Vagina (tissue), 2 donors: ENCODE data around the gene ATRN. TPM values are rescaled to one million over a fixed set of nuclear protein-coding genes. Genes with fewer than 3 reads are reported as not detected.
A peak's percentile ranks its signal among the peaks of the same experiment; 100 is the strongest.

Experiments
- DNase-seq, 2 donors: peaks; one replicate each; pipeline ENCODE4 v3.0.0-alpha.2; 2017; ENCODE audit errors: extremely low spot score in 2 of 2
- H3K27ac ChIP-seq: fragments of 200-600 bp; sonication (generic); one replicate; pipeline ENCODE4 v1.5.1; 2019
- H3K27me3 ChIP-seq: fragments of 200-600 bp; sonication (generic); one replicate; pipeline ENCODE4 v1.5.1; 2019
- H3K36me3 ChIP-seq, 2 donors: fragments of 200-600 bp; sonication (generic); one replicate each; pipeline ENCODE4 v1.5.1; 2017 to 2019
- H3K4me1 ChIP-seq: fragments of 200-600 bp; sonication (generic); one replicate; pipeline ENCODE4 v1.5.1; 2019
- H3K4me3 ChIP-seq, 2 donors: fragments of 200-600 bp; sonication (generic); 1 replicate in 1 of 2; 2 replicates in 1 of 2; pipeline ENCODE4 v1.5.1; 2016 to 2019
- H3K9me3 ChIP-seq: fragments of 200-600 bp; sonication (generic); one replicate; pipeline ENCODE4 v1.5.1; 2019
- CTCF ChIP-seq, 3 experiments: fragments of 450-650 bp in 2 of 3; fragments of 200-600 bp in 1 of 3; sonication (generic) in 1 of 3; IDR thresholded peaks; one replicate each; pipeline ENCODE4 v1.5.1; 2017 to 2019; ENCODE audit warnings: antibody characterized with exemption in 3 of 3, mild to moderate bottlenecking in 2 of 3, moderate library complexity in 2 of 3
- POLR2A ChIP-seq, 2 donors: fragments of 450-650 bp; IDR thresholded peaks; one replicate each; pipeline ENCODE4 v1.6.1; 2017; ENCODE audit warnings: antibody characterized with exemption in 2 of 2, mild to moderate bottlenecking in 2 of 2, moderate library complexity in 2 of 2
- POLR2AphosphoS5 ChIP-seq, 2 donors: sonication (generic); formaldehyde crosslinking; IDR thresholded peaks; one replicate each; pipeline ENCODE4 v1.9.0; 2017; ENCODE audit warnings: antibody characterized with exemption in 2 of 2, mild to moderate bottlenecking in 2 of 2, low read depth in 1 of 2; ENCODE audit not compliant: insufficient read depth in 1 of 2
- intact Hi-C: fragments of 100-400 bp; cut with DNase I; formaldehyde crosslinking; loops from one replicate; pipeline ENCODE4 v1.15.1; 2023
- total RNA-seq: library from RNA; depleted of rRNA; stranded (reverse); fragments of >200 nt; gene quantifications from one replicate; pipeline ENCODE4 v1.2.3, GENCODE V29; 2016

The ATRN gene
- total RNA-seq, 1 donor from 2014 or later, result 22.8 TPM

DNA sequence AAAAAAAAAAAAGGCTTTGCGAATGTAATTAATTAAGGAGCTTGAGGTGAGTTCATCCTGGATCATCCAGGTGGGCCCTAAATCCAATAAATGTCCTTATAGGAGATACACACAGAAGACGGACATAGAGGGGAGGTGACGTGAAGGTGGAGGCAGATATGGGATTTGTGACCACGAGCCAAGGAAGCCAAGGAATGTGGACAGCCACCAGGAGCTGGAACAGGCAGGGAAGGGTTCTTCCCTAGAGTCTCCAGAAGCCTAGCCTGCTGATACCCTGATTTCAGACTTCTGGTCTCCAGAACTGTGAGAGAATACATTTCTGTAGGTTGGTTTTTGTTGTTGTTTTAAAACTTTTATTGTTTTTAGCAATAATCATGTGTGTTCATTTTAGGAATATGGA is 6.7 kb upstream of the ATRN start:
- DNase-seq, result no peak
- intact Hi-C loops, result no loop called here
- H3K4me1 ChIP-seq, result no peaks in the 10 kb centered on the region
- no peaks in the 10 kb centered on the region for H3K36me3 ChIP-seq
- no peak overlapping the region for H3K27ac ChIP-seq
- no peaks in the 10 kb centered on the region for H3K9me3 ChIP-seq
- no peak overlapping the region for H3K4me3 ChIP-seq
- no peak for TF ChIP-seq CTCF (IDR thresholded peaks at IDR 0.05)
- TF ChIP-seq POLR2A (IDR thresholded peaks at IDR 0.05), result no peak
- TF ChIP-seq POLR2AphosphoS5 (IDR thresholded peaks at IDR 0.05; ENCODE audit: insufficient read depth in 1 of 2, low read depth in 1 of 2), result no peak
- H3K27me3 ChIP-seq, result no peaks in the 10 kb centered on the region

DNA sequence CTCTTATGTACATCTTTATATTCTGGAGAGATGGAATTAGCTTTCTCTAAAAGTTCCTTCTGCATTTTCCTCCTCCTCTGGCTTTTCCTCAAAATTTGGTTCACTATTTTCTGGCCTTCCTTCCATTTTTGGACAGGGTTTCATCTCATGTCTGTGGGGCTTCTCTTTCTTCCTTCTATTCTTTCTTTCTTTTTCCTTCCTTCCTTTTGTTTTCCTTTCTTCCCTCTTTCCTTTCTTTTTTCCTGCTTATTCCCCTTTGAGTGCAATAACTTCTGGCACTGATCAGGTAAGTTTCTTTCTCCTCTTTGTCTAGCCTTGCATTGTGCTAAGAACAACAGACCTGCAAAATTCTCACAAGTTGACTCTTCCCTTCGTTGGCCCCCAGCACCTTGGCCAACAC is 5.5 kb upstream of the ATRN start:
- Histone ChIP-seq H3K36me3 (no peaks in the 10 kb centered on the region), H3K9me3 (no peaks in the 10 kb centered on the region), H3K4me3 (no peak overlapping the region), H3K27ac (no peak overlapping the region), H3K27me3 (no peaks in the 10 kb centered on the region), H3K4me1 (peaks cover 2% of the 10 kb centered on the region)
- no peak for DNase-seq
- TF ChIP-seq POLR2AphosphoS5 (IDR thresholded peaks at IDR 0.05; ENCODE audit: insufficient read depth in 1 of 2, low read depth in 1 of 2) (no peak), POLR2A (IDR thresholded peaks at IDR 0.05) (no peak), CTCF (IDR thresholded peaks at IDR 0.05) (no peak)
- intact Hi-C loops, result no loop called here

- no peak for DNase-seq
- intact Hi-C loops, result loop anchor here (5.0 kb wide), 1 partner anchor 63 kb away; the partner anchor contains the start of gene DNAAF9
Observed at GRCh38 chr20:3470208-3470626, 601 bp upstream of the ATRN start.

GRCh38 chr20:3471397-3472021 is 691 bp downstream of the ATRN start:
- intact Hi-C loops, result loop anchor here (5.0 kb wide), 1 partner anchor 64 kb away; the partner anchor contains the start of gene DNAAF9
- peak overlapping the region; percentile 89 to 100 for H3K4me3 ChIP-seq
- DNase-seq, result no peak
- no peaks in the 10 kb centered on the region for H3K9me3 ChIP-seq
- no peaks in the 10 kb centered on the region for H3K27me3 ChIP-seq
- TF ChIP-seq POLR2A (IDR thresholded peaks at IDR 0.05), result no peak
- no peak for TF ChIP-seq CTCF (IDR thresholded peaks at IDR 0.05)
- no peak for TF ChIP-seq POLR2AphosphoS5 (IDR thresholded peaks at IDR 0.05; ENCODE audit: insufficient read depth in 1 of 2, low read depth in 1 of 2)
- H3K4me1 ChIP-seq, result peaks cover 34% of the 10 kb centered on the region
- H3K36me3 ChIP-seq, result no peaks in the 10 kb centered on the region
- H3K27ac ChIP-seq, result peak overlapping the region; percentile 79

More at GRCh38 chr20:3470208-3470626, 601 bp upstream of the ATRN start:
- H3K4me3 ChIP-seq, result peak overlapping the region; percentile 89 to 100
- no peaks in the 10 kb centered on the region for H3K9me3 ChIP-seq
- no peaks in the 10 kb centered on the region for H3K36me3 ChIP-seq
- peaks cover 34% of the 10 kb centered on the region for H3K4me1 ChIP-seq
- H3K27ac ChIP-seq, result peak overlapping the region; percentile 79
- H3K27me3 ChIP-seq, result no peaks in the 10 kb centered on the region
- TF ChIP-seq POLR2A (IDR thresholded peaks at IDR 0.05), result no peak
- TF ChIP-seq CTCF (IDR thresholded peaks at IDR 0.05), result no peak
- no peak for TF ChIP-seq POLR2AphosphoS5 (IDR thresholded peaks at IDR 0.05; ENCODE audit: insufficient read depth in 1 of 2, low read depth in 1 of 2)

GRCh38 chr20:3472105-3472504 is 1.3 kb downstream of the ATRN start:
- TF ChIP-seq POLR2AphosphoS5 (IDR thresholded peaks at IDR 0.05; ENCODE audit: insufficient read depth in 1 of 2, low read depth in 1 of 2) (no peak), POLR2A (IDR thresholded peaks at IDR 0.05) (no peak), CTCF (IDR thresholded peaks at IDR 0.05) (no peak)
- no peak for DNase-seq
- Histone ChIP-seq H3K4me3 (peak overlapping the region; percentile 89 to 100), H3K9me3 (no peaks in the 10 kb centered on the region), H3K27ac (no peak overlapping the region), H3K27me3 (no peaks in the 10 kb centered on the region), H3K36me3 (no peaks in the 10 kb centered on the region), H3K4me1 (peaks cover 34% of the 10 kb centered on the region)
- intact Hi-C loops, result loop anchor here (5.0 kb wide), 1 partner anchor 65 kb away; the partner anchor contains the start of gene DNAAF9
